ENCODE results near the gene AHSG. TPM values are rescaled to one million over a fixed set of nuclear protein-coding genes. Genes with fewer than 3 reads are reported as not detected.
"Not testable (repeated sequence)": the region's sequence is repeated elsewhere in the genome, so short reads cannot be mapped to it uniquely, and the experiment has no call there.

AHSG gene
- polyA plus RNA-seq, 4 donors, result 0.38 to 3.1 (median 0.56) TPM

GRCh38 chr3:186617036-186617946 is 4.4 kb downstream of the AHSG start:
- DNase-seq (ENCODE audit: low read depth in 4 of 4, low spot score in 3 of 4), result peak; percentile 49 to 61 (median 55)

DNA sequence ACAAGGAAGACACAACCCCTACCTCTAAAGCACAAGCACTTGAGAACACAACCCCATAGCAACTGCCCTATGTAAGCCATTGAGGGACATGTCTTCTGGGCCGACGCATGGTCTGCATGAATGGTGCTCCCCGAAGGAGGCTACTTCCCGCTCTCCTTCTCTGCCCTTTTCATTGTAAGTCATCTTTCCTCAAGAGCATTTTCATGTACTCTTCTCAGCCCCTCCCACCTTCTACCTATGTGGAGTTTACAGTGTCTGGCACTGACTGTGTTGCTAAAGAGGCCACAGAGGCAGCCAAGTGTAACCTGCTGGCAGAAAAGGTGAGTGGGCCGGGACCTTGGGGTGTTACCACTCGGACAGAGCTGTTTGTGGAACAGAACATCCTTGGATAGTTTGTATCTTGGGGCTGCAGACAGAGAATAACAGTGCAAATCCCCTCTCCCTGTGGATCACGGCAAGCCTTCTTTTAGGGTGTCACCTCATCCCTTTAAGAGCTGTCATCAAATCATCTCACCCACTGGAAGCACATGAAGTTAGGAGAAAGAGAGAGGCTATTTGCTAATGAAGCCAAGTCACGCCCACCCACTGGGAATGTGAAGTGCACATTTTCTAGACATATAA is 5.6 kb downstream of the AHSG start:
- DNase-seq (ENCODE audit: low read depth in 4 of 4, low spot score in 3 of 4), result no peak

GRCh38 chr3:186619787-186620212 is 6.9 kb downstream of the AHSG start:
- DNase-seq (ENCODE audit: low read depth in 4 of 4, low spot score in 3 of 4), result no peak

GRCh38 chr3:186620213-186621092 is 7.6 kb downstream of the AHSG start:
- DNase-seq (ENCODE audit: low read depth in 4 of 4, low spot score in 3 of 4), result no peak

GRCh38 chr3:186621894-186622650 is 9.2 kb downstream of the AHSG start:
- no peak for DNase-seq (ENCODE audit: low read depth in 4 of 4, low spot score in 3 of 4)

DNA sequence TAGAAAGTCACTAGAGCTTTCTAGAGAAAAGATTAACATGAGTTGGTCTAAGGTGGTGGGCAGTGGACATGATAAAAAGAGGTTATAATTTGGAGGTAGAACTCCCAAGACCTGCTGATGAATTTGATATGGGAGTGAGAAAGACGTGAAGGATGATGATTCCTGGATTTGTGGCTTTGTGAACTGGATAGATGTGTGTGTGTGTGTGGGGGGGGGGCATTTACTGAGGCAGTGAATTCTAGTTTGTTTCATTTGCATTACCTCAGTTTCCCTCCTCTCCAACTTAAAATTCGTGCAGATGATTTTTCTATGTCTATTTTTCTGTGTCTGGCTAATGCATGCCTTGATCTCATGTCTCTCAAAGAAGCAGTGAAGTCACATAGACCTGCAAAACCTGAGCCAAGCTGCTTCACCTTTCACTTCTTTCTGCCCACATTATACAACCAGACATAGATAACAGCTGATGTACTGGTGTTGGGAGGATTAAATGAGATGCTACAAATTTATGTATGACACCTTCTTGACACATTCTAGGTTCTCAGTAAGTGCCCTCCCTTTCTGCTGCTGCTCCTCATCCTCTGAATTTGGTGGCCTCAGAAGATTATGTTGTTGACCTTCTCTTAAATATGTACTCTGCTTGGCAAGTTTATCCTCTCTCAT is 9.9 kb downstream of the AHSG start:
- no peak for DNase-seq (ENCODE audit: low read depth in 4 of 4, low spot score in 3 of 4)

- DNase-seq (ENCODE audit: low read depth in 4 of 4, low spot score in 3 of 4), result no peak
These were observed 11.7 kb downstream of the AHSG start for GRCh38 chr3:186624598-186624997.

GRCh38 chr3:186625600-186626042 is 12.8 kb downstream of the AHSG start:
- no peak for DNase-seq (ENCODE audit: low read depth in 4 of 4, low spot score in 3 of 4)

GRCh38 chr3:186626254-186626847 is 13.5 kb downstream of the AHSG start:
- no peak for DNase-seq (ENCODE audit: low read depth in 4 of 4, low spot score in 3 of 4)

GRCh38 chr3:186627852-186628414 is 15.1 kb downstream of the AHSG start:
- no peak for DNase-seq (ENCODE audit: low read depth in 4 of 4, low spot score in 3 of 4)

DNA sequence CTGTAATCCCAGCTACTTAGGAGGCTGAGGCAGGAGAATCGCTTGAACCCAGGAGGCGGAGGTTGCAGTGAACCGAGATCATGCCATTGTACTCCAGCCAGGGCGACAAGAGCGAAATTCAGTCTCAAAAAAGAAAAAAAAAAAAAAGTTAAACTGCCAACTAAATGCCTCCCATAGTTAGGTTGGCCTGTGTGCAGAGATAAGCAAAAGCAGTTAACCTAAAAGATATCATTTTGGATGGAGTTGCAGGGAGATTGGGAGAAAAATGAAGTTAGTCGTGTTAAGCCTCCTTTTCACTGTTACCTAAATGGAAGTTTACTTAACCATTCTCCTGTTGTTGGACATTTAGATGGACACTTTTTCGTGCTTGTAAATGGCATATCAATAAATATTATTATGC is 15.9 kb downstream of the AHSG start:
- DNase-seq (ENCODE audit: low read depth in 4 of 4, low spot score in 3 of 4), result no peak

GRCh38 chr3:186630950-186631641 is 18.2 kb downstream of the AHSG start:
- DNase-seq (ENCODE audit: low read depth in 4 of 4, low spot score in 3 of 4), result no peak

GRCh38 chr3:186633481-186633880 is 20.6 kb downstream of the AHSG start:
- DNase-seq (ENCODE audit: low read depth in 4 of 4, low spot score in 3 of 4), result no peak

- not testable (repeated sequence) for DNase-seq (ENCODE audit: low read depth in 4 of 4, low spot score in 3 of 4)
These were observed 21.3 kb downstream of the AHSG start for GRCh38 chr3:186634207-186634606.

- no peak for DNase-seq (ENCODE audit: low read depth in 4 of 4, low spot score in 3 of 4)
These were observed 22.7 kb downstream of the AHSG start for GRCh38 chr3:186635532-186635931.

DNA sequence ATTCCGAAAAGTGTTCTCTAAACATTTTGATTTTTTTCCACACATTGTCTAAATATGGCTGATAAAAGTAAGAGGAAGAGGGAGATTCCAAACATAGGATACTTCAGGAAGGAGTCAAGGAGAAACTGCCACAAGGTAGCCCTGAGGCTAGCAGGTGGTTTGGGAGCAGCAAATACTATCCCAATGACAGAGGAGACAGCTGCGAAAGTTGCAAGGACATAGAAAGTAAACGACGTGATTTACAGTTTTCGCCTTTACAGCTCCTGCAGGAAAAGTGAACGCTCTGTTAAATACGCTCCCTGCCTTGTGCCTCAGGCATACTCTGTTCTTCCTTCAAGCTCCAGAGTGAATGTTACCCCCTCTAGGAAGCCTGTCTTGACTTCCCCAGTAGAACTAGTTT is 23.7 kb downstream of the AHSG start:
- no peak for DNase-seq (ENCODE audit: low read depth in 4 of 4, low spot score in 3 of 4)

DNA sequence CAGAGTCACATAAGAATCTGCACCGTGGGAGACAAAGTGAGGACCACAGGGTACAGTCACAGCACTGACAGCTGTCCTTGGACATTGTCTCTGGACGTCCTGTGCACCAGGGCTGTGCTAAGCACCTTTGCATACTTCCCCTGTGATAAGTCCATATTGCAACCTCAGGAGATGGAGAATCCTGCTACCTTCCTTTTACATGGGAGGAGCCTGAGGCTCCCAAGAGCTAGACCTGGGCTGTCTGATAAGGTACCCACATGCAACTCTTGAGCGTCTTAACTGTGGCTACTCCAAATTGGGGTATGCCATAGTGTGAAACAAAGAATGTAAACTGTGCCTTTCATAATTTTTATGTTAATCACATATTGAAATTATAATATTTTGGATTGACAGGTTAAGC is 24.8 kb downstream of the AHSG start:
- DNase-seq (ENCODE audit: low read depth in 4 of 4, low spot score in 3 of 4), result no peak

DNA sequence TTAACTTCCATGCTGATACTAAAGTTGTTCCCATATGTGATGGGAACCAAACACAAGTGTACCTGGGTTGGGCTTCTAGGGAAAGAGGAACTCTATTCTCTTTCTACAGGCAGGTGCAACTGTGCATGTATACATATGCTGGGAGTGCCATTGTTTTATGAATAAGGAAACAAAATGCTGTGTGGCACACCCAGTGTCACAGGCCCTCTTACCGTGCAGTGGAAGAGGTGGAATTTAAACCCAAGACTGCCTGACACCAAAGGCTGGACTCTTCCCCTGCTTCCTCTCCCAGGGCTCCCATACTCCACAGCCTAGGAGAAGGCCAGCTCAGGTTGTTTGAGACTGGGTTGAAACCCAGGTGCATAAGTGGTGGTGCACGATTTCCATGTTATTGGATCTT is 25.4 kb downstream of the AHSG start:
- DNase-seq (ENCODE audit: low read depth in 4 of 4, low spot score in 3 of 4), result no peak

Data from right renal pelvis (tissue), 4 donors.